Heart left ventricle (tissue), 16 donors: ENCODE results near the gene NKTR. TPM values are rescaled to one million over a fixed set of nuclear protein-coding genes. Genes with fewer than 3 reads are reported as not detected.

Experiments used
- ATAC-seq, 4 donors: fragments of 200-7000 bp; cut with Tn5 transposase; one replicate each; pipeline ENCODE4 v1.9.1; 2020 to 2022; ENCODE audit warnings: moderate library complexity in 4 of 4, mild to moderate bottlenecking in 3 of 4, moderate number of reproducible peaks in 1 of 4
- DNase-seq, 5 donors: peaks; one replicate each; pipeline ENCODE4 v3.0.0-alpha.2; 2020
- H3K27ac ChIP-seq, 12 donors: fragments of 200-600 bp; sonication (generic) in 4 of 12; one replicate each; pipeline versions ENCODE4 v1.5.0 to v1.8.0; 2016 to 2022; ENCODE audit warnings: mild to moderate bottlenecking in 2 of 12
- H3K27me3 ChIP-seq, 9 donors: fragments of 200-600 bp; sonication (generic) in 2 of 9; one replicate each; pipeline versions ENCODE4 v1.5.1 to v1.8.0; 2016 to 2022; ENCODE audit warnings: mild to moderate bottlenecking in 3 of 9
- H3K36me3 ChIP-seq, 9 donors: fragments of 200-600 bp; sonication (generic) in 2 of 9; one replicate each; pipeline versions ENCODE4 v1.5.0 to v1.8.0; 2018 to 2022; ENCODE audit warnings: mild to moderate bottlenecking in 2 of 9
- H3K4me1 ChIP-seq, 12 donors: fragments of 200-600 bp; sonication (generic) in 4 of 12; one replicate each; pipeline versions ENCODE4 v1.5.0 to v1.8.0; 2016 to 2022; ENCODE audit warnings: mild to moderate bottlenecking in 3 of 12
- H3K4me3 ChIP-seq, 12 donors: fragments of 200-600 bp; sonication (generic) in 4 of 12; one replicate each; pipeline versions ENCODE4 v1.5.0 to v1.8.0; 2017 to 2022; ENCODE audit warnings: mild to moderate bottlenecking in 9 of 12, moderate library complexity in 4 of 12
- H3K9me3 ChIP-seq, 12 donors: fragments of 200-600 bp; sonication (generic) in 4 of 12; one replicate each; pipeline versions ENCODE4 v1.5.0 to v1.8.0; 2016 to 2022; ENCODE audit warnings: mild to moderate bottlenecking in 1 of 12
- POLR2A ChIP-seq, 2 donors: fragments of 450-650 bp; IDR thresholded peaks; one replicate each; pipeline ENCODE4 v1.6.1; 2017; ENCODE audit warnings: antibody characterized with exemption in 2 of 2, mild to moderate bottlenecking in 2 of 2, moderate library complexity in 2 of 2
- WGBS, 4 donors: extraction: QIAGEN DNeasy Blood & Tissue Kit in 2 of 4; methylation state at CpG; one replicate each; pipeline versions ENCODE4 v1.1.5 to v1.1.7; 2013 to 2018; 5-methylcytosine and 5-hydroxymethylcytosine counted together
- intact Hi-C, 10 donors: fragments of 100-400 bp; cut with DNase I; formaldehyde crosslinking; loops; one replicate each; pipeline versions ENCODE4 v1.11.1 to v1.14.2; 2022
- polyA plus RNA-seq, 2 donors: library from polyadenylated mRNA; stranded (reverse); fragments of 200-250 nt; gene quantifications; one replicate each; pipeline ENCODE4 v1.2.3, GENCODE V29; 2013
- total RNA-seq, 9 donors: library from RNA; depleted of rRNA in 2 of 9; stranded (reverse); fragments of >200 nt in 2 of 9; fragmentation: NEBNext Ultra II Directional in 3 of 9; extraction: Animal tissue kit (Norgen Biotek cat#: 25700) in 3 of 9; gene quantifications; one replicate each; pipeline versions ENCODE4 v1.1.0 to v1.2.4, GENCODE V29; 2016 to 2023
- TF ChIP-seq, protein P1 (sequence below), 12 donors: fragments of 200-600 bp; sonication (generic) in 4 of 12; IDR thresholded peaks; one replicate each; pipeline versions ENCODE4 v1.5.0 to v1.8.0; 2018 to 2022; ENCODE audit warnings: antibody characterized with exemption in 12 of 12, mild to moderate bottlenecking in 5 of 12
- donor health status: ischemic (EF 13 %, LVEDD 7.1; RV severe dilation, severe dysfunction).
- donor health status: healthy with polysubstance abuse.
- donor health status: DM: no; HTN: yes; CAD: no.
- donor health status: DM: no; HTN: no; CAD: no.
- donor health status: ischemic (EF 25% LVEDD 6.9; RV normal size, moderate dysfunction).
- donor health status: ischemic (EF 25% LVEDD 5.7; RV mildly dilated, moderate dysfunction).
- donor health status: healthy.
- donor health status: DM: yes; HTN: yes; CAD: no.
- donor health status: ischemic (EF 35%, LVEDD 5.7; RV mildly dilated, moderate dysfunction).
- donor health status: nonischemic (EF 11% LVEDD 7.7; RV severe dilation, severe dysfunction).
- donor health status: DM: yes; HTN: yes; CAD: no.
- donor health status: PGD.
- donor health status: ischemic (EF 29% LVEDD 5.4; RV normal size, mild dysfunction).
- donor health status: nonischemic (EF 23%, LVEDD 6.1; RV moderate dilation, normal function).

The NKTR gene
- total and polyA plus RNA-seq, 11 donors: 10.7 to 40.6 (median 20.9) TPM

DNA sequence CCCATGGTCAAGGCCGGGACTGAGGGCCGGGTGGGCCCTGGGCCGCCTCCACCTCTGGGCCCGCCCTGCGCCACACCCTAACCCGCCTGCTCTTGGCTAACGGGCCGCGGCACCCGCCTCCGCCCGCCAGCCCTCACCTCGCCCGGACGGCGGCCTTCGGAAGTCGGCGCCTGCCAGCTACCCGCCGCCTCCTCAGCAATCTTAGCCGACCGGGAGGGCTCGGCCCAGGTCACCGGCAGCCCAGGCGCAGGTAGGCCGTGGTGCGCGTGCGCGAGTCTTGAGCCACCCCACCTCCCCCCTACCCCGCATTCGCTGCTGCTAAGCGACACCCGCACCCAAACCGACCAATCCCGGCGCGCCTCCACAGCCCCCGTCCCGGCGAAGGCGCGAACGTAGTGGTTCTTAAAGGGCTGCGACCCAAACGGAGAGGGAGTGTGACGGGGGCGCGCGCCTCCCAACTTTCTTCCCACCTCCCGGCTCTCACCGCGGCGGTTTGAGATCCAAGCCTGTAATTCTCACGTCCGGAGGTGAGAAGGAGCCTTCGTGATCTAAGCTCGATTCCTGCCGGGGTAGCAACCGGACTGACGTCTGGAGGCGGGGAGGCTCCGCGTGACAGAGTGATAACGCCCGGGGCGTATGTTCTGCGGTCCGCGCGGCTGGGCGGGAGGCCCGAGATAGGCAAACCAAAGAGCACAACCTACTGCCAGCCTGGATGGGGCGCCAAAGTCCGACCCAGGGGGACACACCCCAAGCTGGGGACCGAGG lies 18.6 kb upstream of the NKTR start, which contains the start of gene SEC22C:
Gene SEC22C (minus strand): TSS at position 259 of the 765 bp plus-strand sequence. CDS start 12,921 bp downstream, outside the sequence.
- intact Hi-C loops: loop anchor here in 7 of 10 donors (5.0 to 10.0 kb wide), 4 partner anchors 70 to 170 kb away; partner anchors contain the start of gene ZBTB47 (in 2 of the 7)
- ATAC-seq (peak; percentile 98 to 99 (median 99)), DNase-seq (peak; percentile 95 to 98 (median 96))
- Histone ChIP-seq H3K4me3 (peak within 1 kb of the TSS; percentile 79 to 96 (median 88)), H3K27me3 (no peaks in the 10 kb centered on the region), H3K9me3 (no peaks in the 10 kb centered on the region), H3K36me3 (peaks cover 0 to 13% (median 0%) of the 10 kb centered on the region in 9 donors), H3K27ac (peak within 1 kb of the TSS; percentile 80 to 95 (median 89)), H3K4me1 (peaks cover 0 to 25% (median 14%) of the 10 kb centered on the region in 12 donors)
- 0 to 1% (median 1%) methylated on average over 28 to 77 of the region's 77 CpGs for WGBS, 4 donors
- peak; percentile 84 to 96 for TF ChIP-seq POLR2A (IDR thresholded peaks at IDR 0.05)
- TF ChIP-seq, protein P1, sequence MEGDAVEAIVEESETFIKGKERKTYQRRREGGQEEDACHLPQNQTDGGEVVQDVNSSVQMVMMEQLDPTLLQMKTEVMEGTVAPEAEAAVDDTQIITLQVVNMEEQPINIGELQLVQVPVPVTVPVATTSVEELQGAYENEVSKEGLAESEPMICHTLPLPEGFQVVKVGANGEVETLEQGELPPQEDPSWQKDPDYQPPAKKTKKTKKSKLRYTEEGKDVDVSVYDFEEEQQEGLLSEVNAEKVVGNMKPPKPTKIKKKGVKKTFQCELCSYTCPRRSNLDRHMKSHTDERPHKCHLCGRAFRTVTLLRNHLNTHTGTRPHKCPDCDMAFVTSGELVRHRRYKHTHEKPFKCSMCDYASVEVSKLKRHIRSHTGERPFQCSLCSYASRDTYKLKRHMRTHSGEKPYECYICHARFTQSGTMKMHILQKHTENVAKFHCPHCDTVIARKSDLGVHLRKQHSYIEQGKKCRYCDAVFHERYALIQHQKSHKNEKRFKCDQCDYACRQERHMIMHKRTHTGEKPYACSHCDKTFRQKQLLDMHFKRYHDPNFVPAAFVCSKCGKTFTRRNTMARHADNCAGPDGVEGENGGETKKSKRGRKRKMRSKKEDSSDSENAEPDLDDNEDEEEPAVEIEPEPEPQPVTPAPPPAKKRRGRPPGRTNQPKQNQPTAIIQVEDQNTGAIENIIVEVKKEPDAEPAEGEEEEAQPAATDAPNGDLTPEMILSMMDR (IDR thresholded peaks at IDR 0.05): peak in 9 of 12 donors; percentile 20 to 55 (median 37)

DNA sequence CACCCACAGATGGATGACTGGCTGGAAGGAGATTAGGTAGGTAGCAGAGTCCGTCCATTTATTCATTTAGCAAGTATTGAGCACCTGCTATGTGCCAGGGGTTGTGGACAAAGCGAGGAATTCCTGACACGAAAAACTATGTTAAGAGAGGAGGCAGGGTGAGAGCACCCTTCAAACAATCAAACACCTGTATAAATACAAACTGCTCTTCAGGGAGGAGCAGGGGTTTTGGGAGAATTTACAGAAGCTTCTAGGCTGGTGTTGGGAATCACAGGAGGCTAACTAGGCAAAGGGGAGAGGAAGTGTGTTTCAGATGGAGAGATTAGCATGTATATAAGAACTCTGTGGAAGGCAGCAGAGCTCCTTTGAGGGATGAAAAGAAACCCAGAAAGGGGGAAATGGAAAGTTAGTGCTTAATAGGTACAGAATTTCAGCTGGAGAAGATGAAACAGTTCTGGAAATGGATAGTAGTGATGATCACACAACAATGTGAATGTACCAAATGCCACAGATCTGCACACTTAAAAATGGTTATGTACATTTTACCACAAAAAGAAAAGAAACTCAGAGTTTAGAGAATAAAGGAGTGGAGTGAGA lies 17.9 kb upstream of the NKTR start:
- DNase-seq: no peak
- H3K4me1 ChIP-seq: peaks cover 0 to 25% (median 14%) of the 10 kb centered on the region in 12 donors
- no peaks in the 10 kb centered on the region for H3K27me3 ChIP-seq
- H3K9me3 ChIP-seq: no peaks in the 10 kb centered on the region
- TF ChIP-seq POLR2A (IDR thresholded peaks at IDR 0.05): no peak
- TF ChIP-seq, protein P1 (IDR thresholded peaks at IDR 0.05): peak in 1 of 12 donors; percentile 2
- no peak for ATAC-seq
- 2 to 7% (median 2%) methylated on average over 3 of the region's 3 CpGs for WGBS, 4 donors
- intact Hi-C loops: loop anchor here in 7 of 10 donors (5.0 to 10.0 kb wide), 4 partner anchors 70 to 170 kb away; partner anchors contain the start of gene ZBTB47 (in 2 of the 7)
- peaks cover 0 to 13% (median 0%) of the 10 kb centered on the region in 9 donors for H3K36me3 ChIP-seq
- peak overlapping the region in 11 of 12 donors; percentile 81 to 95 (median 90) for H3K27ac ChIP-seq
- peak overlapping the region; percentile 79 to 96 (median 88) for H3K4me3 ChIP-seq

DNA sequence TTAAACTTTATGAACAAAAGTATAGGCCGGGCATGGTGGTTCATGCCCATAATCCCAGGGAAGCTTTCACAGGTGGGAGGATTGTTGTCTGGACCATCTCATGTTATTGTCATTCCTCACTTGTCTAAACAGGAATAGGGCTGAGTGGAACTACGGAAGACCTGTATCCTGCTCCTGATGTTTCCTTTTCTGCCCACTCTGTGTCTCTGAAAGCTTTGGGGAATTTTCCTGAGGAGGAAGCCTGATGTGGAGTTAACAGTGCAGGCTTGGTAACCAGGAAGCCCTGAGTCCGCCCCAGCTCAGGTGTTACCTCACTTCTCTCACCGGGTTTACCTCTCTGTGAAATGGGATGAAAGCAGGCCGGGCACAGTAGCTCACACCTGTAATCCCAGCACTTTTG lies 11.9 kb upstream of the NKTR start:
- Histone ChIP-seq H3K4me1 (peaks cover 0 to 24% (median 9%) of the 10 kb centered on the region in 12 donors), H3K9me3 (no peaks in the 10 kb centered on the region), H3K4me3 (no peak overlapping the region), H3K27ac (no peak overlapping the region), H3K36me3 (peaks cover 0 to 13% (median under 1%) of the 10 kb centered on the region in 9 donors), H3K27me3 (no peaks in the 10 kb centered on the region)
- DNase-seq: no peak
- ATAC-seq: no peak
- 70 to 78% (median 75%) methylated on average over 5 of the region's 5 CpGs for WGBS, 4 donors
- intact Hi-C loops: loop anchor here in 2 of 10 donors (5.0 to 10.0 kb wide), 2 partner anchors 66 to 159 kb away; partner anchors contain the start of gene ZBTB47 (in 1 of the 2)
- no peak for TF ChIP-seq POLR2A (IDR thresholded peaks at IDR 0.05)
- TF ChIP-seq, protein P1 (IDR thresholded peaks at IDR 0.05): no peak
